GM19025 (cell line): ENCODE results near the gene CEP78.
"Not testable (repeated sequence)": the region's sequence is repeated elsewhere in the genome, so short reads cannot be mapped to it uniquely, and the experiment has no call there.

ENCODE experiments used
- ATAC-seq: cut with Tn5 transposase; IDR thresholded peaks from one replicate; pipeline ENCODE4 v1.9.1; 2021; ENCODE audit warnings: mild to moderate bottlenecking, low read depth, moderate library complexity; ENCODE audit not compliant: unreplicated experiment

Gene CEP78

GRCh38 chr9:78232471-78232870, 3.4 kb upstream of the CEP78 start:
- ATAC-seq: not testable (repeated sequence)

DNA sequence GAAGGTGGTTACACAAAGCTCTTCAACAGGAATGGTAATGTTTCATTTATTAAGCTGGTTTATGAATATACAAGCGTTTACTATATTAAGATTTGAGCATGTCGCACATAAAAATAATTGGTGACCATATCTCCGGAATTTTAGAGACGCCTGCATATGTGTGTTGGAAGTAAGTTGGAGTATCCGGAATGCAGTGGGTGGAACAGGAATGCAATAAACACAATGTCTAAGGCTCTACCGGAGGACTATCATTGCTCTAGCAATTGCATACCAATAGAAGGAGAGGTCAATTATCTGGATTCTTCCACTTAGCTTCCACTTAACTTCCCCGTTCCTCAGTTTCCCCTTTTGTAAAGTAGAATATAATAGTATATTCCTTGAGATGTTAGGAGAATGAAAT, 1.1 kb upstream of the CEP78 start:
- no peak for ATAC-seq

DNA sequence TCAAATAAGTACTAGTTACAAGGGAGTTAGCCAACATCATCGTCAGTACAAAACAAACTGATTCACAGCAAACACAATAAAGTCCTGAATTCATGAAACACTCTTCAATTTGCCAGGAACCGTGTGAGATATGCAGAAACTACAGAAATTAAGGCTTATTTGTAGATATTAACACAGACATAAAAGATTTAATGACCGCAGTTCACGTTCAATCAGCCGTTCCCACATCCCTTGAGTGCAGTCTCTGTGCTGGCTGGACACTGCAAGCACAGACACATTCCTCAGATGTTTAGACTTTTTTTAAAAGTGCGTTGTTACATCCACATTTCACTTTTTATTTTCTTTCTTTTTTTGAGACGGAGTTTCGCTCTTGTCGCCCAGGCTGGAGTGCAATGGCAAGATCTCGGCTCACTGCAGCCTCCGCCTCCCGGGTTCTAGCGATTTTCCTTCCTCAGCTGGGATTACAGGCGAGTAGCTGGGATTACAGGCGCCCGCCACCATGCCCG, 566 bp upstream of the CEP78 start:
- no peak for ATAC-seq

DNA sequence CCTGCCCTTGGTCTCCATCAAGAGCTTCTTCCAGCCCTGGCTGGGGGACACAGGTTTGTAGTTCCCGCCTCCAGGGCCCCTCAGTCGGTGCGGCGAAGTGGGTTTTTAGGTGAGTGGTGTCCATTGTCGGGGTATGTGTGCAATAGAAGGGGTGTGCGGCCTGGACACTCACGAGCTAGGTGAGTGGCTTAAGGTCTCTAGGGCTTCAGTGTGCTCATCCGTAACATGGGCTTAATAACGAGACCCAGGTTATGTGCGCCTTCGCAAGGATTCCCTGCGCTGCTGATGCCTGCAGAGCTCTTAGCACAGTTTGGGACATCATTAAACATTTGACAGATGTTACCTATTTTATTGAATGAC, 656 bp downstream of the CEP78 start:
- ATAC-seq: peak; percentile 7

DNA sequence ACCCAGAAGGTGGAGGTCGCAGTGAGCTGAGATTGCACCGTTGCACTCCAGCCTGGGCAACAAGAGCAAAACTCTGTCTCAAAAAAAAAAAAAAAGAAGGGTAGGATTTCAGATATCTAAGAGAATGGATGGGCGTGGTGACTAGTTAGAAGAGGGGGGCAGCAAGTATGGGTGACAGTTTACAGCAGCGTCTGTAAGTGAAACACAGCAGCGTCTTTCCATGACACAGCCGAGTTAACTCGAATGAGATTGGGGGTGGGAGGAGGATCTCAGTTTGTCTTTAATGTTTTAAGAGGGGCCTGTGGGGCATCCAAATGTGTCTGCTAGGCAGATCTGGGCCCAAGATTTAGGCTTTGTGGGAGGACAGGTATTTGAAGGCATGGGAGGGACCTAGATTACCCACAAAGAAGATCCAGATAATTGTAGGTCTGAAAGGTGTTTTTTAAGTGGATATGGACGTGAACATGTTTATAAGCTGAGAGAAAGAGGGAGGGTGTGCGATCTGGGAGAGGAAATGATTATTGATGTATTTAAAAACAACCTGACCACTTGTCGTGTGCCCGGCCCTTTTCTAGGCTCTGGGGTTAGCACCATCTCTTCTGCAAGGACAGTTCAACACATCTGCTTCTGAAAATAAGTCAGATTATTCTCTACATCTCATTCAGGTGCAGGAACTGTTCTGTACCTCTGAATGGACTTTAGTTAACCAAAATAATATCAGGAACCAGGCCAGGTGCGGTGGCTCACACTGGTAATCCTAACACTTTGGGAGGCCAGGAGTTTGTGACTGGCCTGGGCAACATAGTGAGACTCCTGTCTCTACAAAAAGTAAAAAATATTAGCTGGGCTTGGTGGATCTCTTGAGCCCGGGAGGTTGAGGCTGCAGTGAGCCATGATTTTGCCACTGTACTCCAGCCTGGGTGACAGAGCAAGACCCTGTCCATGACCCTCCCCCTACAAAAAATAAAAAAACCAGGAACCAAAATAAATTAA, 2.5 kb downstream of the CEP78 start:
- ATAC-seq: no peak

DNA sequence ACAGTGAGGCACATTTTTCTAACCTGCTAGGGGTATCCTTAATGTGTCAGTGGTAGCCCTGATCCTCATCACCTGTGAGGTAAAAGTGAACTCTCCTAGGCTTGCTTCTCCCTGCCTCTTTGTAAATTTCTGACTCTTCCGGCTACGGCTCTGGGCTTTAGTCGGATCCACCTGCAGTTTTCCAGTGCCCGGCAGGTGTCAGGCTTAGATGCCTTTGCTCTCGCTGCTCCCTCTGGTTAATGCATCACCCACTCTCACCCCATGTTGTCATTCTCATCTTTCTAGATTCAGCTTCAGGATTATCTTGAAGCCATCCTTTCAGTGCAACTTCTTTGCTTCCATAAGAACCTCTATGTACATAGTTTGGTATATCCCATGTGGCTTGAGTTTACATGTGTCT, 3.6 kb downstream of the CEP78 start:
- no peak for ATAC-seq

GRCh38 chr9:78242041-78242440, 6.2 kb downstream of the CEP78 start:
- no peak for ATAC-seq

GRCh38 chr9:78243130-78243529, 7.3 kb downstream of the CEP78 start:
- no peak for ATAC-seq

GRCh38 chr9:78245401-78245800, 9.5 kb downstream of the CEP78 start:
- ATAC-seq: no peak

DNA sequence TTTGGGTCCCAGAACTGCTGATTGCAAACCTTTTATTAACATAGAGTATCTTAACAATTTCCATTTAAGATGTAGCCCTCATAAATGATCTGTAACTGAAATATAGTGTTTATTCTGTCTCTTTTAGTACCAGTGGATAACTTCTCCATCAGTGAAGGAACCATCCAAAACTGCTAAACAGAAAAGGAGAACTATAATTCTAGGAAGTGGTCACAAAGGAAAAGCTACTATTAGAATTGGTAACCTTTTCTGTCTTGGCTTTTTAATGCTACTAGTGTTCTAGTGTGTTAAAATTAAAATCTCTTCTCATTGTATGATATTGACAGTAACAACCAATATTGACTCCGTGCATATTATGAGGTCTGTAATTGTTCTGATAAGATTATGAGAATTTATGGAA, 12.8 kb downstream of the CEP78 start:
- ATAC-seq: no peak

DNA sequence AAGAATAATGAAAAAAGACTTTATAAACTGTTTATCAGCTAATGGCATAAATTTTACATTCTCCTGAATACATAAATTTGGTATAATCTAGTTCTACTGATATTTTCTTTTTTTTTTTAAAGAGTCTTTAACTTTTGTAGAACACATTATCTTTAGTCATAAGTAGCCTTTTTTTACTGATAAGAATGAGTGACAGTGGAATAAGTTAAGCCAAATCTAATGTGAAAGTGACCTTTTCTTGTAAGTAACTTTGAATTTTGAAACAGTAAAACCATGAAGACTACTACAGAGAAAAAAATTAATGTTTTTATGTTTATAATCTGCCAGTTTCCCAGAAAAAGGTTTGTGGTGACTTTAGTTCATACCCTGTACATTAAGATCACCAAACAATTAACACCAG, 13.7 kb downstream of the CEP78 start:
- ATAC-seq: no peak

- ATAC-seq: no peak
Measured at GRCh38 chr9:78252616-78253015, 16.7 kb downstream of the CEP78 start.

GRCh38 chr9:78253285-78253684, 17.4 kb downstream of the CEP78 start:
- ATAC-seq: no peak

DNA sequence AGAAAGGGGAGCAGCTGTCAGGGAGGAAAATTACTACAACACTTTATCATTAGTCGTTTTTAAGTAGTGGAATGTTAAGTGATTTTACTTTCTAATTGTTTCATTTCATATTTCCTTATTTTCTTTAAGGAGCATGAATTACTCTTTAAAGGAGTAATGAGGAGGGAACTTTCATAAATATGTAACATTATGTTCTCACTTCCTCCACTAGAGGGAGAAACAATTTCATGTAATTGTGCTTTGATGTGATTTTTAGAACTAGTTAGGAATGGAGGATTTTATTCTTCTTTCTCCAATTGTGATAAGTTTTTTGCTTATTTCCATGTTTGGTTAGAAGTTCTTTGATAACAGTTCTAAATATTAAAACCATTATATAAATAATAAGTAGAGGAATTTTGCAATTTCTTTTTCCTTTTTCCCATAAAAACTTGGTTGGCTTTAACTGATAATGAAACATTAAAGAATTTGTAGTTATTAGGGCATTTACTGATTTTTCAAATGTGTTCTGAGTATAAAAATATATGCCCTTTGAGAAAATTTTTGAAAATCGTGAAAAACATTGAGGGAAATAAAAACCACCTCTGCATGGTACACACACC, 25.6 kb downstream of the CEP78 start:
- no peak for ATAC-seq

GRCh38 chr9:78262655-78263054, 26.8 kb downstream of the CEP78 start:
- ATAC-seq: no peak

- no peak for ATAC-seq
Measured at GRCh38 chr9:78267889-78268288, 32.0 kb downstream of the CEP78 start.

DNA sequence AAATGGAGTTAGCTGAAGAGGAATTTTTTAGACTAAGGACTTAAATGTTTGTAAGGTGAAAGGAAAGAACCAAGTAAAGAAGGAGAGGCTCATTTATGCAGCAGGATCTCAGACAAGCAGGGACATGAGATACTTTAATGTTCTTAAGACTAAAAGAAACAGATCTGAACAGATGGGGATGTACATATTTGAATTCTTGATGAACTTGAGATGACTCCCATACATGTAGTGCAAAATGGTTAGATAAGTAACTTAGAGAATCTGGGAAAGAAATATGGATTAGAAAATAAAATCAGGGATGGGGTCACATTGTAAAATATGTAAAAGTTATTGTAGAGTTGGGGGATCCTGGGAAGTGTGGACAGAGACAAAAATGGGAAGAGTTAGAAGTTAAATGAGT, 33.9 kb downstream of the CEP78 start:
- no peak for ATAC-seq

DNA sequence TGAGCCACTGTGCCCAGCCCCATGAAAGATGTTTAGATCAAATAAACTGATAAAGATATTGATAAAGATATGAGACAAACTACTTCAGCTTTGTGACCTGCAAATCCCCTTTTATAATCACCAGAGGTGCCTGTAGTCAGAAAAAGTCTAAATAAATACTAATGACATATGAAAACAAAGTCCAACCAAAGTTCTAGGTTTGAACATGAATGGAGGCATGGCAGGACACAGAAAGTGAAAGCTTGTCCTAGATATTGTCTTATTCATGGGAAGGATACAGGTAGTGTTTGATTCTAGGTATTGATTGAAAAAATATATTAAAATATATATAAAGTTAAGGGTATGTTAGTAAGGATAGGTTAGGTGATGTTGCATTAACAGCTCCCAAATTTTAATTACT, 36.4 kb downstream of the CEP78 start:
- ATAC-seq: no peak

DNA sequence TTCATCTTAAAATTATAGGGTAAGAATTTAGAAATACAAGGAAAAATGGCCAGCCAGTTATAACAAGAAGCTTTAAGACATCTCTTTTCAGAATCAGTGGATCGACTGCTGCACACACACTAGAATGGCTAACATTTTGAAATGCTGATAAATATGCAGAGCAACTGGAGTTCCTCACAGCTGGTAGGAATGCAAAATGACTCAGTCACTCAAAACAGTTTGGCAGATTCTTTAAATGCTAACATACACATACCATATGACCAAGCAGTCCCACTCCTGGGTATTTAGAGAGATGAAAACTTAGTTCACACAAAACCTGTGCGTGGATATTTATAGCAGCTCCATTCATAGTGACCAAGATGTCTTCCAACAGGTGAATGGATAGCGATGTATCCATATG, 37.9 kb downstream of the CEP78 start:
- no peak for ATAC-seq

GRCh38 chr9:78278177-78278777, 42.4 kb downstream of the CEP78 start:
- no peak for ATAC-seq

- ATAC-seq: no peak
Measured at GRCh38 chr9:78278801-78279200, 42.9 kb downstream of the CEP78 start.
